ENCODE measurements around the gene CHPT1.

Gene CHPT1

DNA sequence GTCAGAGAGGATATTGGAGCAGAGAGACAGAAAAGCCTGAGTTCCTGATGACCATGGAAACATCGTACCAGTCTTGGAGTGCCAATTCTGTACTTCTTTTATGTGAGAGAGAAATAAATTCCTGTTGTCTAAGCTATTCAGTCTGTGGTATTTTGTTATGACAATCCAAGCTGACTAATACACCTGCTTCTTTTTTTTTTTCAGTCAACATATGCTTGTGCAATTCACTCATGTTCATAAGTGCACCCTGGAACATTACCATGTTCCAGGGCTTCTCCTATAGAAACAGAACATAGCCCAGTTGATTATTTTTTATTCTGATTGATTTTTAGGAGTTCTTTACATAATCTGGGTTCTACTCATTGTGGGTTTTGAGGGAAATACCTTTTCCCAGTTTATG lies 1.7 kb upstream of the CHPT1 start:
- no peak overlapping the region for H2AK5ac ChIP-seq (ENCODE audit: low read depth, low read length)
- H3K9ac ChIP-seq (ENCODE audit: low read depth, low read length, poor library complexity), result no peak overlapping the region
- peaks cover 0 to 2% of the 10 kb centered on the region in 2 donors for H3K4me1 ChIP-seq (ENCODE audit: control insufficient read depth in 2 of 2, insufficient read depth in 1 of 2, low read depth in 1 of 2, low read length in 2 of 2)
- no peak overlapping the region for H4K8ac ChIP-seq (ENCODE audit: low read depth, low read length)
- no CpG with 5 or more reads among the region's 1 CpG for WGBS, 2 donors (ENCODE audit: extremely low coverage in 2 of 2, insufficient read length in 2 of 2, insufficient replicate concordance in 1 of 2)
- no peak for DNase-seq (ENCODE audit: low spot score)
- H3K27ac ChIP-seq (replicated peaks; ENCODE audit: low read length), result no peak overlapping the region
- no peak overlapping the region for H3K18ac ChIP-seq (ENCODE audit: low read length)
- H2BK12ac ChIP-seq (ENCODE audit: low read length), result no peak overlapping the region
- H2AFZ ChIP-seq (ENCODE audit: low read length), result no peak overlapping the region
- no peaks in the 10 kb centered on the region for H3K36me3 ChIP-seq (replicated peaks in 1 of 2; ENCODE audit: control insufficient read depth in 2 of 2, insufficient read depth in 2 of 2, low read length in 2 of 2)
- H3K4me2 ChIP-seq (ENCODE audit: insufficient read depth, low read length, poor library complexity, severe bottlenecking), result no peak overlapping the region
- H2BK120ac ChIP-seq (ENCODE audit: low read depth, low read length), result no peak overlapping the region
- H3K14ac ChIP-seq (ENCODE audit: low read length), result no peak overlapping the region
- H2BK5ac ChIP-seq (ENCODE audit: low read length), result no peak overlapping the region
- H3K23ac ChIP-seq (ENCODE audit: low read depth, low read length, poor library complexity), result no peak overlapping the region
- peaks cover 0 to 4% of the 10 kb centered on the region in 2 donors for H3K9me3 ChIP-seq (replicated peaks in 1 of 2; ENCODE audit: control insufficient read depth in 2 of 2, insufficient read depth in 1 of 2, low read depth in 1 of 2, low read length in 2 of 2)
- no peak overlapping the region for H2BK15ac ChIP-seq (ENCODE audit: low read length)
- no peak overlapping the region for H3K4ac ChIP-seq (ENCODE audit: low read length)
- H3K27me3 ChIP-seq (ENCODE audit: control insufficient read depth in 3 of 3, insufficient read depth in 3 of 3, low read depth in 1 of 3, low read length in 3 of 3), result peaks cover 0 to 23% (median 22%) of the 10 kb centered on the region in 3 experiments
- peaks cover 2% of the 10 kb centered on the region for H3K79me1 ChIP-seq (ENCODE audit: low read depth, low read length)
- H4K91ac ChIP-seq (ENCODE audit: low read depth, low read length, poor library complexity), result no peak overlapping the region
- no peak overlapping the region for H3K4me3 ChIP-seq (ENCODE audit: low read length in 2 of 2)

DNA sequence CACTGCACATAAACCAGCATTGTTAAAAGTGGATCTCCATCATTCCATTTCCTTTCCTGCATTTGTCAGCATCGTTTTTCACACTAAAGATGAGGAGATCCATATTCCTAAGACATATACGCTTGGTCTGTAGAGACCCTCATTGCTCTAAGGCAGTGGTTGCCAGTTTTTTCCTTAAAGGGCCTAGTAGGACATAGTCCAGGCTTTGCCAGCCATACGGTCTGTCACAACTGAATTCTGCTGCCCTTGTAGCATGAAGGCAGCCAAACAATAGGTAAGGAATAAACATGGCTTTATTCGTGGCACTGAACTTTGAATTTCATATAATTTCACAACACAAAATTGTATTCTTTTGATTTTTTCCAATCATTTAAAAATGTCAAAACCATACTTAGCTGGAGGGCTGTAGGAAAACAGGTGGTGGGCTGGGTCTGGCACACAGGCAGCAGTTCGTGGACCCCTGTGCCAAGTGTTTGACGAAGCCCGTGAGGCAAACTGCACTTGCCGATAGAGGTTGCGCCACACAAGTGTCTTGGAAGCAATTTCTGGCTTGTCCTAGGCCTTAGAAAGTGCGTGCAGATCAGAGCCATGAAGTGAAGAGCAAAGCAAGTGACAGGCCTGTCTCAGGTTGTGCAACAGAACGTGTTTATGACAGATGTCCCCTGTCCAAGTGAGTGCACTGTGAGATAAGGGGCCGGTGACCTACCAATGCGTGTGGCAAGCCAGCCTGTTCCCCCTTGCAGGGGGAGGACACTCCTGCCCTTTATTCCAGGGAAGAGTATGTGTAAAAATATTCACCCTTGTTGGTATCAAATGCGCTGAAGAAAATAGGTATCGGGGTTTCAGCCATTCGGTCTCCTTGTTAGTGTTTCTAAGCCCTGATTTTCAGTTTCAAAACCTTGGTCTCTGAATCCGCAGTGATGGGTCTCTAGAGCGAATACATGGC lies 916 bp upstream of the CHPT1 start:
- Histone ChIP-seq H3K23ac (ENCODE audit: low read depth, low read length, poor library complexity) (no peak overlapping the region), H3K18ac (ENCODE audit: low read length) (peak overlapping the region; percentile 90), H2BK120ac (ENCODE audit: low read depth, low read length) (no peak overlapping the region), H3K79me1 (ENCODE audit: low read depth, low read length) (peaks cover 2% of the 10 kb centered on the region), H3K4me2 (ENCODE audit: insufficient read depth, low read length, poor library complexity, severe bottlenecking) (peak overlapping the region; percentile 99), H3K27ac (replicated peaks; ENCODE audit: low read length) (no peak overlapping the region), H3K36me3 (replicated peaks in 1 of 2; ENCODE audit: control insufficient read depth in 2 of 2, insufficient read depth in 2 of 2, low read length in 2 of 2) (no peaks in the 10 kb centered on the region), H3K4me1 (ENCODE audit: control insufficient read depth in 2 of 2, insufficient read depth in 1 of 2, low read depth in 1 of 2, low read length in 2 of 2) (peaks cover 0 to 2% of the 10 kb centered on the region in 2 donors), H4K91ac (ENCODE audit: low read depth, low read length, poor library complexity) (no peak overlapping the region), H3K4me3 (ENCODE audit: low read length in 2 of 2) (peak overlapping the region; percentile 81 to 93), H4K8ac (ENCODE audit: low read depth, low read length) (no peak overlapping the region), H3K4ac (ENCODE audit: low read length) (no peak overlapping the region), H2AFZ (ENCODE audit: low read length) (peak overlapping the region; percentile 97), H3K14ac (ENCODE audit: low read length) (no peak overlapping the region), H2BK12ac (ENCODE audit: low read length) (no peak overlapping the region), H3K9ac (ENCODE audit: low read depth, low read length, poor library complexity) (no peak overlapping the region), H3K27me3 (ENCODE audit: control insufficient read depth in 3 of 3, insufficient read depth in 3 of 3, low read depth in 1 of 3, low read length in 3 of 3) (peaks cover 0 to 23% (median 22%) of the 10 kb centered on the region in 3 experiments), H2BK5ac (ENCODE audit: low read length) (no peak overlapping the region), H2AK5ac (ENCODE audit: low read depth, low read length) (no peak overlapping the region), H3K9me3 (replicated peaks in 1 of 2; ENCODE audit: control insufficient read depth in 2 of 2, insufficient read depth in 1 of 2, low read depth in 1 of 2, low read length in 2 of 2) (peaks cover 0 to 4% of the 10 kb centered on the region in 2 donors), H2BK15ac (ENCODE audit: low read length) (no peak overlapping the region)
- DNase-seq (ENCODE audit: low spot score), result no peak
- no CpG with 5 or more reads among the region's 18 CpGs for WGBS, 2 donors (ENCODE audit: extremely low coverage in 2 of 2, insufficient read length in 2 of 2, insufficient replicate concordance in 1 of 2)

DNA sequence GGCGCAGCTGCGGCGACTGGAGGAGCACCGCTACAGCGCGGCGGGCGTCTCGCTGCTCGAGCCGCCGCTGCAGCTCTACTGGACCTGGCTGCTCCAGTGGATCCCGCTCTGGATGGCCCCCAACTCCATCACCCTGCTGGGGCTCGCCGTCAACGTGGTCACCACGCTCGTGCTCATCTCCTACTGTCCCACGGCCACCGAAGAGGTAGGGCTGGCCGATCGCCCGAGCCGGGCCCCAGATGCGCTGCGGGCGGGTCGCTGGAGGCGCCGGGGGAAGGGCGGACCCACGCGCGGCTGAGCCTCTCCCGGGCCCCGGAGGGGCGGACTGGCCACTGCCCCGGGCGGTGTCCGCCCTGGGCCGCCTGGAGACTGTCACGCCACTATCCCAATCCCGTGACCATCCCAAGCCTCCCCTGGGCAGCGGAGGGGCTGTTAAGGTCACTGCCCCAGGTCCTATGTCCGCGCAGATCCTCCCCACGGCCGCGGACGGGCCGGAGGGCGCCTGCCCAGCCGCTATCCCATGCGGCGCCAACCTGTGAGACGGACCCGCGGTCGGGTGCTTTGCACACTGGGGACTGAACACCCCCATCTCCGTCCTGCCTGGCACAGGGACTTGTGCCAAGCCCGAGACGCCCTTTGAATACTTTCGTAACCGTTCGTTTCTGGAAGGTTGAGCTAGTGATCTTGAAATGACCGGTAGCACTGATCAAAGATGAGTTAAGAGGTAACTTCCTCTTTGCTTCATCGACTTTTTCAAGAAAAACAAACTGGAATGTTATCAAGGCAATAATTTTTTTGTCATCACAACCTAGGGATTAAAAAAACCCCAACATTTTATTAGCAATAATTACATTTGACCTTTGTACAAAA lies 725 bp downstream of the CHPT1 start:
- no peak overlapping the region for H2BK5ac ChIP-seq (ENCODE audit: low read length)
- H2BK12ac ChIP-seq (ENCODE audit: low read length), result no peak overlapping the region
- H3K4me2 ChIP-seq (ENCODE audit: insufficient read depth, low read length, poor library complexity, severe bottlenecking), result peak overlapping the region; percentile 99
- peaks cover 2% of the 10 kb centered on the region for H3K79me1 ChIP-seq (ENCODE audit: low read depth, low read length)
- H3K4me3 ChIP-seq (ENCODE audit: low read length in 2 of 2), result peak overlapping the region; percentile 81 to 97
- peak; percentile 42 for DNase-seq (ENCODE audit: low spot score)
- H3K27me3 ChIP-seq (ENCODE audit: control insufficient read depth in 3 of 3, insufficient read depth in 3 of 3, low read depth in 1 of 3, low read length in 3 of 3), result peaks cover 0 to 23% (median 19%) of the 10 kb centered on the region in 3 experiments
- peaks cover 0 to 4% of the 10 kb centered on the region in 2 donors for H3K9me3 ChIP-seq (replicated peaks in 1 of 2; ENCODE audit: control insufficient read depth in 2 of 2, insufficient read depth in 1 of 2, low read depth in 1 of 2, low read length in 2 of 2)
- no CpG with 5 or more reads among the region's 67 CpGs for WGBS, 2 donors (ENCODE audit: extremely low coverage in 2 of 2, insufficient read length in 2 of 2, insufficient replicate concordance in 1 of 2)
- peak overlapping the region; percentile 90 for H3K9ac ChIP-seq (ENCODE audit: low read depth, low read length, poor library complexity)
- no peak overlapping the region for H2BK120ac ChIP-seq (ENCODE audit: low read depth, low read length)
- H3K23ac ChIP-seq (ENCODE audit: low read depth, low read length, poor library complexity), result peak overlapping the region; percentile 92
- peak overlapping the region; percentile 95 for H3K18ac ChIP-seq (ENCODE audit: low read length)
- peak overlapping the region; percentile 32 for H2BK15ac ChIP-seq (ENCODE audit: low read length)
- no peak overlapping the region for H4K8ac ChIP-seq (ENCODE audit: low read depth, low read length)
- H3K4ac ChIP-seq (ENCODE audit: low read length), result no peak overlapping the region
- H4K91ac ChIP-seq (ENCODE audit: low read depth, low read length, poor library complexity), result no peak overlapping the region
- no peak overlapping the region for H3K27ac ChIP-seq (replicated peaks; ENCODE audit: low read length)
- H2AFZ ChIP-seq (ENCODE audit: low read length), result peak overlapping the region; percentile 97
- H3K4me1 ChIP-seq (ENCODE audit: control insufficient read depth in 2 of 2, insufficient read depth in 1 of 2, low read depth in 1 of 2, low read length in 2 of 2), result peaks cover 0 to 2% of the 10 kb centered on the region in 2 donors
- H2AK5ac ChIP-seq (ENCODE audit: low read depth, low read length), result no peak overlapping the region
- H3K36me3 ChIP-seq (replicated peaks in 1 of 2; ENCODE audit: control insufficient read depth in 2 of 2, insufficient read depth in 2 of 2, low read length in 2 of 2), result no peaks in the 10 kb centered on the region
- H3K14ac ChIP-seq (ENCODE audit: low read length), result peak overlapping the region; percentile 0

Measured in neuronal stem cell (in vitro differentiated cells).